HepG2 (cell line): Measurements from ENCODE around the gene SLC6A8. TPM values are rescaled to one million over a fixed set of nuclear protein-coding genes. Genes with fewer than 3 reads are reported as not detected.

Experiments used
- AHDC1 ChIP-seq: sonication (generic); formaldehyde crosslinking; IDR thresholded peaks from 2 replicates; pipeline ENCODE4 v1.5.1; 2020; ENCODE audit warnings: mild to moderate bottlenecking, missing genetic modification reagents, borderline replicate concordance
- DMAP1 ChIP-seq: IDR thresholded peaks from 2 replicates; pipeline ENCODE4 v1.6.1; 2016
- FOXA3 ChIP-seq: IDR thresholded peaks from 2 replicates; pipeline ENCODE4 v1.6.1; 2016; ENCODE audit warnings: missing genetic modification reagents, missing compliant biosample characterization
- GABPB1 ChIP-seq: IDR thresholded peaks from 2 replicates; pipeline ENCODE4 v1.6.1; 2016; ENCODE audit warnings: mild to moderate bottlenecking, missing genetic modification reagents, moderate library complexity, missing compliant biosample characterization
- HNF1A ChIP-seq, 2 experiments: sonication (generic) in 1 of 2; formaldehyde crosslinking in 1 of 2; IDR thresholded peaks; 2 replicates each; pipeline versions ENCODE4 v1.4.0 to v1.6.1; 2016 to 2020; ENCODE audit warnings: borderline replicate concordance in 1 of 2, low read depth in 1 of 2, mild to moderate bottlenecking in 1 of 2, missing genetic modification reagents in 1 of 2
- HNRNPK ChIP-seq: fragments of 200-400 bp; formaldehyde crosslinking; IDR thresholded peaks from 2 replicates; pipeline ENCODE4 v1.6.1; 2018; ENCODE audit warnings: low read length, low read depth, moderate library complexity, mild to moderate bottlenecking; ENCODE audit not compliant: poor library complexity, severe bottlenecking
- JDP2 ChIP-seq: sonication (generic); formaldehyde crosslinking; IDR thresholded peaks from 2 replicates; pipeline ENCODE4 v1.8.1; 2022; ENCODE audit warnings: missing genetic modification reagents, borderline replicate concordance
- MXD4 ChIP-seq: IDR thresholded peaks from 2 replicates; pipeline ENCODE4 v1.6.1; 2016; ENCODE audit warnings: mild to moderate bottlenecking, missing biosample characterization, missing genetic modification reagents
- POLR2AphosphoS2 ChIP-seq: IDR thresholded peaks from 2 replicates; pipeline ENCODE4 v1.6.1; 2011; ENCODE audit warnings: low read depth, low read length, improper control_type of control experiment
- REL ChIP-seq: sonication (generic); formaldehyde crosslinking; conservative IDR thresholded peaks from 2 replicates; pipeline ENCODE4 v1.8.0; 2022; ENCODE audit warnings: mild to moderate bottlenecking, missing genetic modification reagents, moderate library complexity
- SNAPC2 ChIP-seq: sonication (generic); formaldehyde crosslinking; IDR thresholded peaks from 2 replicates; pipeline ENCODE4 v1.8.1; 2022; ENCODE audit warnings: mild to moderate bottlenecking, missing genetic modification reagents
- THAP11 ChIP-seq: IDR thresholded peaks from 2 replicates; pipeline ENCODE4 v1.6.1; 2016; ENCODE audit warnings: missing biosample characterization, missing genetic modification reagents
- XRCC5 ChIP-seq: fragments of 200-400 bp; formaldehyde crosslinking; optimal IDR thresholded peaks from 2 replicates; pipeline ENCODE3; 2017; ENCODE audit warnings: mild to moderate bottlenecking, low read length
- ZNF18 ChIP-seq: sonication (generic); formaldehyde crosslinking; IDR thresholded peaks from 2 replicates; pipeline ENCODE4 v1.8.0; 2022; ENCODE audit warnings: mild to moderate bottlenecking, missing genetic modification reagents; ENCODE audit not compliant: insufficient replicate concordance
- ZNF432 ChIP-seq: sonication (generic); formaldehyde crosslinking; IDR thresholded peaks from 2 replicates; pipeline ENCODE4 v1.5.0; 2020; ENCODE audit warnings: missing genetic modification reagents, mild to moderate bottlenecking, borderline replicate concordance
- ZNF468 ChIP-seq: sonication (generic); formaldehyde crosslinking; IDR thresholded peaks from 2 replicates; pipeline ENCODE4 v1.8.0; 2022; ENCODE audit warnings: mild to moderate bottlenecking, moderate library complexity, missing genetic modification reagents
- polyA plus RNA-seq, 8 experiments: library from polyadenylated mRNA; depleted of rRNA in 3 of 8; stranded (reverse) in 7 of 8; unstranded in 1 of 8; fragments of >200 nt; fragmentation: Illumina TruSeq in 4 of 8; extraction: Trizol in 4 of 8; gene quantifications; 2 replicates each; pipeline versions ENCODE4 v1.2.1 to v1.2.3, GENCODE V29; 2011 to 2016; ENCODE audit warnings: low read depth in 4 of 8, missing spikeins in 1 of 8, mixed read lengths in 1 of 8; ENCODE audit not compliant: insufficient read depth in 1 of 8
- total RNA-seq, 5 experiments: library from RNA; depleted of rRNA; stranded (reverse); fragments of >200 nt; fragmentation: Illumina TruSeq; extraction: Trizol; gene quantifications; 2 replicates each; pipeline ENCODE4 v1.2.3, GENCODE V29; 2016; ENCODE audit warnings: low read depth in 1 of 5

SLC6A8 gene
- total and polyA plus RNA-seq, 2 of the 13 experiments (the other 11 are each of a cell fraction or from before 2014, with no cell fraction given) = 13.9 to 176 TPM

GRCh38 chrX:153724252-153725038 is 36.7 kb downstream of the SLC6A8 start, which contains the start of the genes ABCD1 and BCAP31 (continued):
- no peak for TF ChIP-seq HNF1A (IDR thresholded peaks at IDR 0.05; ENCODE audit: low read depth)
- no peak for TF ChIP-seq HNF1A (CRISPR knock-in tag; IDR thresholded peaks at IDR 0.05; ENCODE audit: borderline replicate concordance)
- no peak for TF ChIP-seq JDP2 (CRISPR knock-in tag)
- TF ChIP-seq ZNF468 (CRISPR knock-in tag) = no peak
- TF ChIP-seq REL (CRISPR knock-in tag) = no peak
- no peak for TF ChIP-seq AHDC1 (CRISPR knock-in tag)
- TF ChIP-seq HNRNPK = no peak
- TF ChIP-seq ZNF432 (CRISPR knock-in tag) = no peak
- TF ChIP-seq MXD4 (CRISPR knock-in tag) = no peak
- TF ChIP-seq DMAP1 (CRISPR knock-in tag) = no peak
- no peak for TF ChIP-seq ZNF18
- TF ChIP-seq THAP11 (CRISPR knock-in tag) = peak; percentile 28; the same call in 1 of the 2 replicates
- TF ChIP-seq XRCC5 = no peak
- peak; percentile 88 for TF ChIP-seq GABPB1
- TF ChIP-seq FOXA3 (CRISPR knock-in tag) = no peak
- no peak for TF ChIP-seq POLR2AphosphoS2
- TF ChIP-seq SNAPC2 (CRISPR knock-in tag) = no peak
